ENCODE data around the gene AP3D1.

- no peak for TF ChIP-seq CTCF (conservative IDR thresholded peaks at IDR 0.05 in 1 of 2, IDR thresholded peaks at IDR 0.05 in 1 of 2; ENCODE audit: extremely low read depth in 1 of 2, insufficient read depth in 1 of 2, low read depth in 1 of 2, low read length in 2 of 2)
- no peak for TF ChIP-seq EZH2 (IDR thresholded peaks at IDR 0.05; ENCODE audit: borderline replicate concordance, low read length)
Measured at GRCh38 chr19:2195361-2195760, 44.0 kb upstream of the AP3D1 start.

Measured in mammary epithelial cell (primary cell).